ENCODE results near the gene PIGZ.

GRCh38 chr3:196963631-196963953, 5.0 kb downstream of the PIGZ start:
- no peak for TF ChIP-seq CTCF (IDR thresholded peaks at IDR 0.05)
- TF ChIP-seq POLR2A (IDR thresholded peaks at IDR 0.05), result no peak

Measured in uterus (tissue), 2 donors.